Body of pancreas (tissue), 4 donors: ENCODE results near the gene PKNOX2. TPM values are rescaled to one million over a fixed set of nuclear protein-coding genes. Genes with fewer than 3 reads are reported as not detected.

Source experiments
- ATAC-seq: fragments of 150-250 bp; one replicate; pipeline ENCODE4 v1.9.1; 2016
- DNase-seq, 4 donors: peaks; one replicate each; pipeline ENCODE4 v3.0.0-alpha.2; 2019
- H3K27ac ChIP-seq, 4 donors: fragments of 200-600 bp; sonication (generic); 1 replicate in 3 of 4; 2 replicates in 1 of 4; pipeline versions ENCODE4 v1.5.1 to v1.6.1; 2016 to 2019; ENCODE audit warnings: mild to moderate bottlenecking in 1 of 4, mixed read lengths in 1 of 4, moderate library complexity in 1 of 4
- H3K27me3 ChIP-seq, 2 donors: fragments of 200-600 bp; sonication (generic); one replicate each; pipeline ENCODE4 v1.6.0; 2016; ENCODE audit warnings: mild to moderate bottlenecking in 1 of 2
- H3K36me3 ChIP-seq, 2 donors: fragments of 200-600 bp; sonication (generic); replicated peaks in 1 of 2; 2 replicates each; pipeline ENCODE4 v1.5.1; 2016; ENCODE audit warnings: low read depth in 2 of 2; ENCODE audit not compliant: insufficient read depth in 1 of 2
- H3K4me1 ChIP-seq: fragments of 200-600 bp; sonication (generic); one replicate; pipeline ENCODE4 v1.6.0; 2016
- H3K4me3 ChIP-seq, 2 donors: fragments of 200-600 bp; sonication (generic); 1 replicate in 1 of 2; 2 replicates in 1 of 2; pipeline ENCODE4 v1.5.1; 2016 to 2019
- H3K9me3 ChIP-seq, 3 donors: fragments of 200-600 bp; sonication (generic); 1 replicate in 2 of 3; 2 replicates in 1 of 3; pipeline ENCODE4 v1.5.1; 2016
- POLR2A ChIP-seq, 3 donors: fragments of 450-650 bp; IDR thresholded peaks; one replicate each; pipeline ENCODE4 v1.6.1; 2016; ENCODE audit warnings: antibody characterized with exemption in 3 of 3, mild to moderate bottlenecking in 2 of 3
- WGBS, 2 donors: methylation state at CpG; one replicate each; pipeline ENCODE4 v1.1.5; 2017; 5-methylcytosine and 5-hydroxymethylcytosine counted together
- intact Hi-C: fragments of 100-400 bp; cut with DNase I; formaldehyde crosslinking; loops from one replicate; pipeline ENCODE4 v1.15.1; 2023
- total RNA-seq, 2 donors: library from RNA; depleted of rRNA; stranded (reverse); fragments of >200 nt; gene quantifications; one replicate each; pipeline ENCODE4 v1.1.0, GENCODE V29; 2016
- TF ChIP-seq, protein P1 (sequence below), 7 experiments: fragments of 450-650 bp in 4 of 7; fragments of 200-600 bp in 3 of 7; sonication (generic) in 3 of 7; IDR thresholded peaks; one replicate each; pipeline ENCODE4 v1.5.1; 2016 to 2019; ENCODE audit warnings: antibody characterized with exemption in 7 of 7

PKNOX2 gene
- total RNA-seq, 2 donors from 2014 or later: 4.2 to 4.9 TPM

- no peak overlapping the region for H3K27ac ChIP-seq
- DNase-seq: no peak
- no peaks in the 10 kb centered on the region for H3K4me1 ChIP-seq
- no peaks in the 10 kb centered on the region for H3K27me3 ChIP-seq
- intact Hi-C loops: no loop called here
- H3K36me3 ChIP-seq: no peaks in the 10 kb centered on the region
- no peak overlapping the region for H3K4me3 ChIP-seq
- whole genome bisulfite sequencing, 2 donors: 69 to 79% methylated on average over 12 of the region's 12 CpGs
- no peaks in the 10 kb centered on the region for H3K9me3 ChIP-seq
- no peak for ATAC-seq
- TF ChIP-seq, protein P1, sequence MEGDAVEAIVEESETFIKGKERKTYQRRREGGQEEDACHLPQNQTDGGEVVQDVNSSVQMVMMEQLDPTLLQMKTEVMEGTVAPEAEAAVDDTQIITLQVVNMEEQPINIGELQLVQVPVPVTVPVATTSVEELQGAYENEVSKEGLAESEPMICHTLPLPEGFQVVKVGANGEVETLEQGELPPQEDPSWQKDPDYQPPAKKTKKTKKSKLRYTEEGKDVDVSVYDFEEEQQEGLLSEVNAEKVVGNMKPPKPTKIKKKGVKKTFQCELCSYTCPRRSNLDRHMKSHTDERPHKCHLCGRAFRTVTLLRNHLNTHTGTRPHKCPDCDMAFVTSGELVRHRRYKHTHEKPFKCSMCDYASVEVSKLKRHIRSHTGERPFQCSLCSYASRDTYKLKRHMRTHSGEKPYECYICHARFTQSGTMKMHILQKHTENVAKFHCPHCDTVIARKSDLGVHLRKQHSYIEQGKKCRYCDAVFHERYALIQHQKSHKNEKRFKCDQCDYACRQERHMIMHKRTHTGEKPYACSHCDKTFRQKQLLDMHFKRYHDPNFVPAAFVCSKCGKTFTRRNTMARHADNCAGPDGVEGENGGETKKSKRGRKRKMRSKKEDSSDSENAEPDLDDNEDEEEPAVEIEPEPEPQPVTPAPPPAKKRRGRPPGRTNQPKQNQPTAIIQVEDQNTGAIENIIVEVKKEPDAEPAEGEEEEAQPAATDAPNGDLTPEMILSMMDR (IDR thresholded peaks at IDR 0.05): no peak
- TF ChIP-seq POLR2A (IDR thresholded peaks at IDR 0.05): no peak
Observed at GRCh38 chr11:125398994-125399640, 234.6 kb downstream of the PKNOX2 start.

GRCh38 chr11:125399945-125400344 lies 235.4 kb downstream of the PKNOX2 start:
- H3K4me3 ChIP-seq: no peak overlapping the region
- H3K9me3 ChIP-seq: no peaks in the 10 kb centered on the region
- DNase-seq: no peak
- no peaks in the 10 kb centered on the region for H3K27me3 ChIP-seq
- WGBS, 2 donors: 87 to 89% methylated on average over 6 of the region's 6 CpGs
- ATAC-seq: no peak
- H3K36me3 ChIP-seq: no peaks in the 10 kb centered on the region
- intact Hi-C loops: loop anchor here (10.0 kb wide), 1 partner anchor 755 kb away; no protein-coding TSS in a partner anchor
- TF ChIP-seq POLR2A (IDR thresholded peaks at IDR 0.05): no peak
- TF ChIP-seq, protein P1 (IDR thresholded peaks at IDR 0.05): no peak
- H3K4me1 ChIP-seq: peaks cover 5% of the 10 kb centered on the region
- H3K27ac ChIP-seq: no peak overlapping the region

DNA sequence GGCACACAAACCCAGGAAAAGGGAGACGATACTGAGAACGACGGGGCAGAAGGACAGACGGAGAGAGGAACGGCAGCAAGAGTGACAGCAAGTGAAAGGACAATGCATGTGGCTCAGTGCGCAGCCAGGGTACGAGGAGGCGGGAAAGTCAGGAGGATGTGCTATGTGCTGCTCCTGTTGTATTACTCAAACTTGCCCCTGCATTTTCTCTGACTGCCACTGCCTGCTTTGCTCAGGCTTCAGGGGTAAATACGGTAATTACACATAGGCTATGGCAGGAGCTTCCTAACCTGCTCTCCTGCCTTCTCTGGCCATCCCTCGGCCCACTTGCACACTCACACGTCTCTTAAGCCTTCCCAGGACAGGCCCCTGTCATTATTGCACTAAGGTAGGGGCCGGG lies 236.7 kb downstream of the PKNOX2 start:
- DNase-seq (no peak), ATAC-seq (no peak)
- TF ChIP-seq, protein P1 (IDR thresholded peaks at IDR 0.05): no peak
- no peak for TF ChIP-seq POLR2A (IDR thresholded peaks at IDR 0.05)
- WGBS, 2 donors: 80% methylated on average over 9 to 12 of the region's 12 CpGs
- H3K4me3 ChIP-seq: no peak overlapping the region
- no peaks in the 10 kb centered on the region for H3K9me3 ChIP-seq
- H3K4me1 ChIP-seq: peaks cover 7% of the 10 kb centered on the region
- intact Hi-C loops: loop anchor here (10.0 kb wide), 1 partner anchor 756 kb away; no protein-coding TSS in a partner anchor
- no peak overlapping the region for H3K27ac ChIP-seq
- no peaks in the 10 kb centered on the region for H3K36me3 ChIP-seq
- no peaks in the 10 kb centered on the region for H3K27me3 ChIP-seq

DNA sequence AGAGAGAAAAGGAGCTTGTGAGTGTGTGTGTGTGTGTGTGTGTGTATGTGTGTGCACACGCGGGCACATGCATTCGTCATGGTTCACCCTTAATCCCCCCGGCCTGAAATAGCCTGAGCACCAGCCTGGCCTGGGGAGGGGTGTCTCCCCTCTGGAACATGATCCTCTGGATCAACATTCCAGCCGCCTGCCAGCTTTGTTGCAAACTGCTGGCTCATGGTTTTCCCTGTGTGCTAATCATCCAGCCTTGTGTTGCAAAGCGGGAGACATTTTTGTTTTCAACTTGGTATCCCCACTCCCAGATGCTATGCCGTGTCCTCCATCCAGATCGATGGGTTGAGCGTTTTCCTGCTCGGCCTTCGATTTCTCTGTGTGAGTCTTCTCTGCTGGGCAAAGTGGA lies 237.2 kb downstream of the PKNOX2 start:
- intact Hi-C loops: loop anchor here (10.0 kb wide), 1 partner anchor 757 kb away; no protein-coding TSS in a partner anchor
- ATAC-seq: no peak
- Histone ChIP-seq H3K4me3 (no peak overlapping the region), H3K27ac (no peak overlapping the region), H3K27me3 (no peaks in the 10 kb centered on the region), H3K36me3 (no peaks in the 10 kb centered on the region), H3K9me3 (no peaks in the 10 kb centered on the region), H3K4me1 (peaks cover 7% of the 10 kb centered on the region)
- 84 to 95% methylated on average over 11 of the region's 11 CpGs for WGBS, 2 donors
- TF ChIP-seq POLR2A (IDR thresholded peaks at IDR 0.05): no peak
- TF ChIP-seq, protein P1 (IDR thresholded peaks at IDR 0.05): no peak
- no peak for DNase-seq

- H3K4me3 ChIP-seq: no peak overlapping the region
- WGBS, 2 donors: 6 to 16% methylated on average over 2 of the region's 2 CpGs
- ATAC-seq: no peak
- H3K9me3 ChIP-seq: no peaks in the 10 kb centered on the region
- DNase-seq: no peak
- intact Hi-C loops: loop anchor here (10.0 kb wide), 1 partner anchor 758 kb away; no protein-coding TSS in a partner anchor
- H3K27me3 ChIP-seq: no peaks in the 10 kb centered on the region
- H3K4me1 ChIP-seq: peaks cover 7% of the 10 kb centered on the region
- no peaks in the 10 kb centered on the region for H3K36me3 ChIP-seq
- no peak overlapping the region for H3K27ac ChIP-seq
- TF ChIP-seq, protein P1 (IDR thresholded peaks at IDR 0.05): no peak
- TF ChIP-seq POLR2A (IDR thresholded peaks at IDR 0.05): no peak
Observed at GRCh38 chr11:125402435-125402834, 237.9 kb downstream of the PKNOX2 start.
